ENCODE measurements around the gene ZNF860.

Gene ZNF860

GRCh38 chr3:31981206-31982181 is at the start of gene ZNF860, which contains the start of gene OSBPL10:
Gene ZNF860, plus strand, starts transcription at chr3:31981750. Its CDS starts 7,330 bp downstream, at chr3:31989080.
Gene OSBPL10, minus strand, starts transcription at chr3:31981262. Its CDS starts 83 bp downstream, at chr3:31981179.
- peak; percentile 22 for DNase-seq

- no peak for DNase-seq
Observed at GRCh38 chr3:31932990-31933389, 48.6 kb upstream of the ZNF860 start.

DNA sequence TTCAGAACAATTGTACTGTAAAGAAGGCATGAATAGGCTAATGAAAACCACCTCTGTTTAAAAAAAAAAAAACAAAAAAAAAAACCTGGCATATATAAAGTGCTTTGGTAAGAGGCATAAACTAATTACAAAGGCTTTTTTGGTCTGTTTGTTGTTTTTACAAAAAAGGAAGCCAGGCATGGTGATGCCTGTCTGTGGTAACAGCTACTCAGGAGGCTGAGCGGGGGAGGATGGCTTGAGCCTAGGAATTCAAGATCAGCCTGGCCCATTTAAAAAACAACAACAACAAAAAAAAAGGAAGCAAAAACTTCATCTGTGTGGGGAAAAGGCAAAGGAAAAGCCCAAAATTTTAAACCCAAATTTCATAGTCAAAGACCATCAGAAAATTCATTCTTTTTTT is 47.5 kb upstream of the ZNF860 start:
- no peak for DNase-seq

GRCh38 chr3:31934866-31935265 is 46.7 kb upstream of the ZNF860 start:
- no peak for DNase-seq

- DNase-seq: no peak
Observed at GRCh38 chr3:31936420-31937060, 45.0 kb upstream of the ZNF860 start.

GRCh38 chr3:31937225-31937624 is 44.3 kb upstream of the ZNF860 start:
- no peak for DNase-seq

- no peak for DNase-seq
Observed at GRCh38 chr3:31942446-31942845, 39.1 kb upstream of the ZNF860 start.

GRCh38 chr3:31943041-31943440 is 38.5 kb upstream of the ZNF860 start:
- DNase-seq: no peak

DNA sequence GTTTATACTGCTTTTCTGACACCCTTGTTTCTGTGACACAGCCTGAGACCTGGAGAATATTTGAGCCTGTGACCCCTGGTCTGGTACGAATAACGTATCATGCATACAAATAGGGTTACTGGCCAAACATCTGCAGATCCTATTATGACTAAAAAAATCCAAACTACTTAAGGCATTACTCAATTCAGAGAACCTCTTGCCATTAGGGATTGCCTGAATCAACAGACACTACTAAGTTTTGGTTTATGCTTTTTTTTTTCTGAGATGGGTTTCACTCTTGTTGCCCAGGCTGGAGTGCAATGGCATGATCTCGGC is 35.9 kb upstream of the ZNF860 start:
- no peak for DNase-seq

DNA sequence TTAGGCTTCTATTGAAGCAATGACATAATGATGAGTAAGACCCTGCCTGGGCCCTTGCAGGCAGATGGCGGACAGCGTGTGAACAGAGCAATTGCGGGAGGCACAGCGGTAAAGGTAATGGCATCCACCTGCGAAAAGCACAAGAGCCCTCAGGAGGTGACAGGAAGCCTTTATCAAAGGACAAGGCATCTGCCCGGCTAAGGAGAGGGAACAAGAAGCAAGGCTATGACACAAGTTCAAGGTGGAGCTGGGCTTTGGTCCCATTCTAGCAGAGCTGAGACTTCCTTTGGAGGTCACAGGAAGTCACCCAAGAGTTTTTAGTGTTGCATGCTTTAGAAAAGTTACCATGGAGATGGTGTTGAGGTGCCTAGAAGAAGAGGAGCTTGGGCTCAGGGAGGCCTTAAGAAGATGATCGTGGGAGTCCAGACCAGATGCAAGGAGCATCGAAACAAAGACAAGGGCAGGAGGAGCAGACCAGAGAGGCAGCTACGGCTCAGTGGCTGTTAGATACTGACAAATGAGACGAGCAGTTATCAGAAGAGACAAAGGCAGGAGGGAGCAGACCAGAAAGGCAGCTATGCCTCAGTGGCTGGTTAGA is 35.0 kb upstream of the ZNF860 start:
- DNase-seq: no peak

DNA sequence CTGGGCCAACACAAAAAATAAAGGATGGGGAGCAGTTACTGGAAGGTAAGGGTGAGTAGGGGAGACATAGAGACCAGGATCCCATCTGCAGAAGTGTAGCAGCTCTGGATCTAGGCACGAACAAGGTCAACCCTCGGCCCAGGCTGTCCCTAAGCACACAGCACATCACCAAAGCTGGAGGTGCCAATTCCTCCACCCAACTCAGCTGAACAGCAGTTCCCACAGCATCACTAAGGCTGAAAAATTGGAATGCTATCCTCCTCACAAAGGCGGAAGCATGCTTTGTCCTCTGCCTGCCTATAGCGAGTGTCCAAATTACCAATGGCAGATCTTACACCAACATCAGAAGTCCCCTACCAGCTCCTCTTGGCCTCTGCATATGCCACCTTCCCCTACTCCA is 34.4 kb upstream of the ZNF860 start:
- no peak for DNase-seq

- DNase-seq: no peak
Observed at GRCh38 chr3:31947671-31948091, 33.9 kb upstream of the ZNF860 start.

GRCh38 chr3:31948280-31948679 is 33.3 kb upstream of the ZNF860 start:
- no peak for DNase-seq

- no peak for DNase-seq
Observed at GRCh38 chr3:31952205-31952604, 29.3 kb upstream of the ZNF860 start.

GRCh38 chr3:31953091-31953490 is 28.5 kb upstream of the ZNF860 start:
- no peak for DNase-seq

- no peak for DNase-seq
Observed at GRCh38 chr3:31953636-31954035, 27.9 kb upstream of the ZNF860 start.

- DNase-seq: no peak
Observed at GRCh38 chr3:31955581-31955980, 26.0 kb upstream of the ZNF860 start.

GRCh38 chr3:31957106-31957505 is 24.4 kb upstream of the ZNF860 start:
- DNase-seq: no peak

- no peak for DNase-seq
Observed at GRCh38 chr3:31958701-31959152, 22.8 kb upstream of the ZNF860 start.

DNA sequence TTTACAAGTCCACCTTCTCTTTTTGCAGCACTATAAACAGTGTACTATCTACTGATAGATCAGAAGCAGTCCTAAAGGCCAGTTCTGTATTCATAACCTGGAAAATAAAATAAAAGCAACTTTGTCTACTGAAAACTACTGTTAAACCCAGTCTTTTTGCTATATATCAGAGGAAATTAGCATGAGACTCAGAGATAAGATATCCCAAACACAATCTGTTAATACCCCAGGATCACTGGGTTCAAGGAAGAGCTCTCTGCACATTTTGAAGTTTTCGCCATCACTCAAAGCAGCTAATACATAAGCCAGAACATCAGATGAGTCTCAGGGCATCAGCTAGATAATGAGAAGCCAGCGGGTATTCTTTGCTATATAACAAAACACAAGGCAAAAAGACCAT is 22.3 kb upstream of the ZNF860 start:
- no peak for DNase-seq

GRCh38 chr3:31959951-31960792 is 21.4 kb upstream of the ZNF860 start:
- DNase-seq: no peak

DNA sequence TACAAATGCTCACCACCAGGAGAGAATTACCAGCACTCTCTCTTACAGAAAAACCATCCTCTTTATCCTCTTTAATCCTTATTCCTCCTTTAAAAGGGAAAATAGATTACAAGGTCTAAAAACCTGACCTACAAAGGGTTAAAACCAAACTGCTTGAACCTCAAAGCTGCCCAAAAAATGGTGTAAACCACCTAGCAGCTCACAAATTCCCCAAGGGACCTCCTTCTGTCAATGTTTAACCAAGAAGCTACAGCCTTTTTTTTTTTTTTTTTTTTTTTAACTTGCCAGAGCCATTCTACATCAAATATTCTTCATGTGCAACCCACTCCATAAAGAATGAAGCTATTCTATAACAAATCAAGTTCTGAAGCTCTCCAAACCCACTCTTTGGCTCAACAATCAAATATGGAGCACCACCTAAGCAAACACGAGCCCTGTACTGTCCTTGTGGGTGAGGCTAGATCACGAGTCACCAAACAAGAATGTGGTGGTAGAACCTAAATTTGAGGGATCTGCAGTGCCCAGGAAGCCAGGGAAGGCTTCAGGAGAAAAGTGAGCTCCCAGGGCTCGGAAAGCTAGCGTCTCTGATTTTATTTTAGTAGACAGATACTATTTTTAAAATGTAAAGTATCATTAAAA is 20.6 kb upstream of the ZNF860 start:
- DNase-seq: no peak

All from CD4-positive, alpha-beta T cell treated with Interleukin-17A for 4 hours (primary cell).